ENCODE measurements around the gene C1GALT1.
"Not testable (repeated sequence)": the region's sequence is repeated elsewhere in the genome, so short reads cannot be mapped to it uniquely, and the experiment has no call there.

C1GALT1 gene

GRCh38 chr7:7231865-7232264, 49.5 kb downstream of the C1GALT1 start:
- DNase-seq (ENCODE audit: low read depth in 2 of 2, low spot score in 1 of 2), result no peak

DNA sequence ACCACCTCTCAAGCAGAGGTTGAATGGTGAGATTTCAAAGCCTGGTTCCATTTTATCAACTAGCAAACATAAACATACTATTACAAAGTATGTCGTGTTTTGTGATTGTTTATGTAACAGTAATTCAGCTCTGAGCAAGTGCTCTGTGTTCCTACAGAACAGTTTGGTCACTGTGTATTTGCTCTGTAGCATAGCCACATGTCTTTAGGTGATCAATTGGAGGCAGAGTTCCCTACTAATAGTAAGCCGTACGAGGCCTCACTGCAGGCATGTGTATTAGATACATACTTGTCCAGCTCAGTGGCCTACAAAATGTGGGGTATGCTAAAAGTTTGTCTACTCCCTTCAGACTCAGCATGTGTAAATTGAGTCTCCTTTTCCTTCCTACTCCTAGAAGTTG, 53.0 kb downstream of the C1GALT1 start:
- DNase-seq (ENCODE audit: low read depth in 2 of 2, low spot score in 1 of 2), result no peak

DNA sequence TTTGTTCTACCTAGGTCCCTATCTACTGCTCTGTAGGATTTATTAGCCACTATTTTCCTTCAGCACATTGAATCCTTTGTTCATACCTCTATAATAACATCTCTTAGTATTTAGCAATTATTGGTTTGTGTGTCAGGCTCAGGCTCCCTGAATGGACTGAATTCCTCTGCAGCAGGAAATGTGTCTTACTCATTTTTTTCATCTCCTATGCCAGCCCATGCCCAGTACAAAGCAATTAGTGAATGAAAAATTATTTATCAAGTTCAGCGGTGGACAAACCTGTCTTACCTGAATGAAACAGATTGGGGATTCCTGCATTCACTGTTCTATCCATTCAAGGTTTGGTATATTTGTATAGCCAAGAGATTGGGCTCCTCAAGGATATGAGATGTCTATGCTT, 53.7 kb downstream of the C1GALT1 start:
- DNase-seq (ENCODE audit: low read depth in 2 of 2, low spot score in 1 of 2), result no peak

DNA sequence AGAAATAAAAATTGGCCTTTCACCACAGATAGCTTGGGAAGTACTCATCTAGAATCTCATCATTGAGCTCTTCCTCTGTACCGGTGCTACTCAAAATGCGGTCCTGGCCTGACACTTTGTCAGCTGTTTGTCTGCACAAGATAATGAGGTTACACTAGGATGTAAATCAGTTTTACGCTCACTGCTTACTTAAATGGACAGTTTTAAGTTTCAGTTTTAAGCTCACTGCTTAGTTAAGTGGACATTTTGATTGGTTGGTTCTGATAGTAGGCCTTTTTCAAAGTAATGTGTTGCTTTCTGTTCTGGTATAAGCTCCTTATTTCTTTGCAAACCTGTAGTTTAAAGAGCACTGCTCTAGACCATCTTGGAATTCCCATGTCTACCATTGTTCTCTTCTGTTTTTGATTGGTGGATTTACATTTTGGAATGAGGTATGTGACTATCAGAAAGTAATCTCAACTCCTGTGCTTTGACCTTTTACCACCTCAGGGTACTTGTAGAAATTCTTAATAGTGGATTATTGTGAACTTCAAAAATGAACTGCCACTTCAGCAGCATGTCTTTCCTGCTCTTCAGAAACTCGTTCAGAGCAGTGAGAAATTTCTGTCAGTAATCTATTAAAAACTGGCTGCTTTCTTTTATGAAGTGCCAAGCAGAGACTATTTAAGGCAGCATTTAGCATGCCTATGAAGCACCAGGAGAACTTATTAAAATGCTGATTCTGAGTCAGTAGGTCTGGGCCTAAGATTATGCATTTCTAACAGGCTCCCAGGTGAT, 55.0 kb downstream of the C1GALT1 start:
- DNase-seq (ENCODE audit: low read depth in 2 of 2, low spot score in 1 of 2), result no peak

GRCh38 chr7:7237978-7238267, 55.6 kb downstream of the C1GALT1 start:
- DNase-seq (ENCODE audit: low read depth in 2 of 2, low spot score in 1 of 2), result no peak

DNA sequence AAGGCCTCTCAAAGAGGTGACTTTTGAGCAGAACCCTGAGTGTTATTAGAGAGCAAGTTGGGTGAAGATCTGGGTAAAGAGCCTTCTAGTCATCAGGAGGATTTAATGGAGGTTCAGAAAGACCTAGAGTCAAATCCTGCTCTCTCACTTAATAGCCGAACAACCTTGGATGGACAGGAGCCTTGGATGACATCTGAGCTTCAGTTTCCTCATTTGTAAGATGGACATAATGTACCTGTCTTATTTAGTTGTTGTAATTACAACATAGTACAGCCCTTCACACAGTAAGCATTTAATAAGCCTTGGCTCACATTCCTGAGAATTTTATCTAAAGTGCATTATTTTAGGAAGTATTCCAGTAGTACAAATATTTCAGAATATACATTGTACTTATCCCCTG, 57.0 kb downstream of the C1GALT1 start:
- no peak for DNase-seq (ENCODE audit: low read depth in 2 of 2, low spot score in 1 of 2)

- DNase-seq (ENCODE audit: low read depth in 2 of 2, low spot score in 1 of 2), result no peak
Measured at GRCh38 chr7:7242899-7243298, 60.6 kb downstream of the C1GALT1 start.

DNA sequence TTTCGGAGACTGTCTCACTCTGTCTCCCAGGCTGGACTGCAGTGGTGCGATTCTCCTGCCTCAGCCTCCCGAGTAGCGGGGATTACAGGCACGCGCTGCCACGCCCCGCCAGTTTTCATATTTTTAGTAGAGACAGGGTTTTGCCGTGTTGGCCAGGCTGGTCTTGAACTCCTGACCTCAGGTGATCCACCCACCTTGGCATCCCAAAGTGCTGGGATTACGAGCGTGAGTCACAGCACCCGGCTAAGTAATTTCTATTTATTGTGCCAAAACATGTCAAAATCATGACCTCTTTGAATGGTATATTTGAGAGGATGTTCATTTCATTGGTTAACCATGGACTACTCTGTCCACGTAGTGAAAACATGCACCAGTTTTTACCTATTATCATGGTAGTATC, 62.9 kb downstream of the C1GALT1 start:
- not testable (repeated sequence) for DNase-seq (ENCODE audit: low read depth in 2 of 2, low spot score in 1 of 2)

DNA sequence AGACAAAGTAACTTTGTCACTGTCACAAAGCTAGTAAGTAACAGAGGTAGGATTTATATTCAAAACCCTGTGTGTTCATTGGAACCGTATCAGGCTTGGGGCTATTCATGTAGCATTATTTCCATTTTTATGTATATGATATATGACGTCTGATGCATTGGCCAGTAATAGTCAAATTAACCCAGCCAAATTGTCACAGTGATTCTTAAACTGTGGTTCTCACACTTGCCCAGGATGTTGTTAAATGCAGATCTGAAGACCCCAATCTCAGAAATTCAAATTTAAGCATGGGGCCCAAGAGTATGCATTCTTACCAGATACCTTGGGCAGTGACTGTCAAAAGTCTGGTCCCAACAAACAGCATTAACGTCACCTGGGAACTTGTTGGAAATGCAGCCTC, 63.9 kb downstream of the C1GALT1 start:
- no peak for DNase-seq (ENCODE audit: low read depth in 2 of 2, low spot score in 1 of 2)

DNA sequence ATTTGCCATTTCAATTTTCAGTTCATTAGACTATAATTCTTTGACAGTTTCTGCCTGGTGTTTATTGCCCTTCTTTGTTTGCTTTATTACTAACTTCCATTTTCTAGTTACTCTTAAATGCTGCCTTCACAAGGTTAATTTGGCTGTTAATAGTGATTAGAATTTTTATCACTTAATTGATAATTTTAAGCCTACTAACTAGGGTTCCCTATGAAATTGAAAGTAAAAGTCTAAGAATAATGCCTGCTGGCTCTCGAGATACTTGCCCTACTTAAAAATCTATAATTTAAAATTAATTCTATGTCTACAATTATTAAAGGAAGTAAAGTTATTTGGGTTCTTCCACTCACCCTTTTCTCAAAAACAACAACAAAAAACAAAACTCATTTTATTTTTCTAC, 65.3 kb downstream of the C1GALT1 start:
- DNase-seq (ENCODE audit: low read depth in 2 of 2, low spot score in 1 of 2), result no peak

DNA sequence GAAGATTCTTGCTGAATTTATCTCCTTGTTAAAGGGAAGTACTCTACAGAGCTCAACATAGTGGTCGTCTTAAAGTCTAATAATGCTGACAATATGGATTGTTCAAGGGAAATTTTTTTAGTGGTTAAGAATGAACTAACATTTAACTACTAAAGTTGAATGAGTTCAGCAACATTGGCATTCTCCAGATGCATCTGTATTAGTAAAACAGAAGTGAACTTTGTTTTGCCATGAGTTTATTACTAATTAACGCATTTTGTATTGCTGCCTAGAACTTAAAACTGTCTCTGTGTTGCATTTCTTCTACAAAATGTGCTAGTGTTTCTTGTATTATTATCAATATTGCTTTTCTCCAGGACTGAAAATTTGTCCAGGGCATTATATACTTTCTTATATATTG, 67.5 kb downstream of the C1GALT1 start:
- DNase-seq (ENCODE audit: low read depth in 2 of 2, low spot score in 1 of 2), result no peak

DNA sequence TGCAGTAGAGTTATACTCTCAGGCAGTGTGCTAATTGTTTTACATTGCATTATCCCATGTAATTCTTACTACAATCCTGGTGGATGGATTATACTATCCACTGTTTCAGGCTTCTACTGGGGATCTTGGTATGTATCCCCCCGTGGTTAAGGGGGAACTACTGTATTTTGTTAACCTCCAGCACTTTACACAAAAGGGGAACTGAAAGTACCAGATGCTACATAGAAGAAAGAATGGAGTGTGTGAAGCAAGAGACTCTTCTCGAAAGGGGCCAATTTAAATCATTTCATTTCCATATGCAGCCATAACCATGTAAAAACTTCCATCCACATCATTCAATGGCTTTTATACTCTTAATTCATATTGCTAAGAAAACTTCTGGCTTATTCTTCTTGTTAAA, 69.4 kb downstream of the C1GALT1 start:
- DNase-seq (ENCODE audit: low read depth in 2 of 2, low spot score in 1 of 2), result no peak

DNA sequence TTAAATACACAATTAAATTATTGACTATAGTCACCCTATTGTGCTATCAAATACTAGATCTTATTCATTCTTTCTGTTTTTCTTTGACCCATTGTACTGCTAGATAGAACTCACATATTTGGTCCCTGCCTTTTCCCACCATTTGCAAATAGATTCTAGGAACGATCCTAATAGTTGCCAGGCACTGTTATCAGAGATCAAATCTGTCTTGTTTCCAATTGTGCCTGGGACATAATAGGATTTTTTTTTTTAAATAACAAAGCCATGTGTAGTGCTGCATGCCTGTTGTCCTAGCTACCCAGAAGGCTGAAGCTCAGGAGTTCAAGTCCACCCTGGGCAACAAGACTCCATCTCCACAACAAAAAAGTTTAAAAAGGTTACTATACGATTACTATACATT, 72.0 kb downstream of the C1GALT1 start:
- DNase-seq (ENCODE audit: low read depth in 2 of 2, low spot score in 1 of 2), result no peak

GRCh38 chr7:7254908-7255307, 72.6 kb downstream of the C1GALT1 start:
- DNase-seq (ENCODE audit: low read depth in 2 of 2, low spot score in 1 of 2), result no peak

- DNase-seq (ENCODE audit: low read depth in 2 of 2, low spot score in 1 of 2), result no peak
Measured at GRCh38 chr7:7256731-7257274, 74.5 kb downstream of the C1GALT1 start.

- DNase-seq (ENCODE audit: low read depth in 2 of 2, low spot score in 1 of 2), result no peak
Measured at GRCh38 chr7:7257899-7258692, 75.8 kb downstream of the C1GALT1 start.

DNA sequence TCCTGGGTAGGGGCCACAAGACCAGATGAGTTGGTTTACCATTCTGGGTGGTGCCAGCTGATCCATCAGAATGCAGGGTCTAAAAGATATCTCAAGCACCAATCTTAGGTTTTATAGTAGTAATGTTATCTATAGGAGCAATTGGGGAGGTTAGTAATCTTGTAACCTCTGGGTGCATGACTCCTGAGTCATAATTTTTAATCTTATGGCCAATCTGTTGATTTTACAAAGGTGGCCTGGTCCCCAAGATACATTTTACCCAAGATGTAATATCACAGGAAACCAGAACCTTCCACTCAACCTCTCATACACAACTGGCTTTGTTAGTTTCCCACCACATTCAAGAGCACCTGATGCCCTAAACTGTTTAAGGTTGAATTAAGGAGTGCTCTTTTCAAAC, 79.5 kb downstream of the C1GALT1 start:
- DNase-seq (ENCODE audit: low read depth in 2 of 2, low spot score in 1 of 2), result no peak

GRCh38 chr7:7263297-7264230, 81.2 kb downstream of the C1GALT1 start:
- DNase-seq (ENCODE audit: low read depth in 2 of 2, low spot score in 1 of 2), result no peak

GRCh38 chr7:7264306-7265040, 82.1 kb downstream of the C1GALT1 start:
- DNase-seq (ENCODE audit: low read depth in 2 of 2, low spot score in 1 of 2), result no peak

All from stimulated activated CD8-positive, alpha-beta memory T cell treated with anti-CD3 and anti-CD28 coated beads, Interleukin-4, amount 100 ng/mL, for 1 hour (primary cell).